Activated T-cell treated with anti-CD3 and anti-CD28 coated beads for 24 hours (primary cell): ENCODE measurements around the gene MUC12.
"Not testable (repeated sequence)": the region's sequence is repeated elsewhere in the genome, so short reads cannot be mapped to it uniquely, and the experiment has no call there.

Experiments used
- DNase-seq: peaks from one replicate; pipeline ENCODE4 v3.0.0-alpha.2; 2020; ENCODE audit warnings: low read depth

MUC12 gene

DNA sequence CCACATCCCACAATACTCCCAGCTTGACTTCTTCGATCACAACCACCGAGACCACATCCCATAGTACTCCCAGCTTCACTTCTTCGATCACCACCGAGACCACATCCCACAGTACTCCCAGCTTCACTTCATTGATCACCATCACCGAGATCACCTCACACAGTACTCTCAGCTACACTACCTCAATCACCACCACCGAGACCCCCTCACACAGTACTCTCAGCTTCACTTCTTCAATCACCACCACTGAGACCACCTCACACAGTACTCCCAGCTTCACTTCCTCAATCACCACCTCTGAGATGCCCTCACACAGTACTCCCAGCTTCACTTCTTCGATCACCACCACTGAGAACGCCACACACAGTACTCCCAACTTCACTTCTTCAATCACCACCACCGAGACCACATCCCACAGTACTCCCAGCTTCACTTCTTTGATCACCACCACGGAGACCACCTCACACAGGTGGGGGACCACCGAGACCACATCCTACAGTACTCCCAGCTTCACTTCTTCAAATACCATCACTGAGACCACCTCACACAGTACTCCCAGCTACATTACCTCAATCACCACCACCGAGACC, 11.4 kb upstream of the MUC12 start:
- DNase-seq, result no peak

DNA sequence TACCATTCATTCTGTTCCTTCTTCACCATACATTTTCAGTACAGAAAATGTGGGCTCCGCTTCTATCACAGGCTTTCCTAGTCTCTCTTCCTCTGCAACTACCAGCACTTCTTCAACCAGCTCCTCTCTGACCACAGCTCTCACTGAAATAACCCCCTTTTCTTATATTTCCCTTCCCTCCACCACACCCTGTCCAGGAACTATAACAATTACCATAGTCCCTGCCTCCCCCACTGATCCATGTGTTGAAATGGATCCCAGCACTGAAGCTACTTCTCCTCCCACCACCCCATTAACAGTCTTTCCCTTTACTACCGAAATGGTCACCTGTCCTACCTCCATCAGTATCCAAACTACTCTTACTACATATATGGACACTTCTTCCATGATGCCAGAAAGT, 9.5 kb upstream of the MUC12 start:
- no peak for DNase-seq

DNA sequence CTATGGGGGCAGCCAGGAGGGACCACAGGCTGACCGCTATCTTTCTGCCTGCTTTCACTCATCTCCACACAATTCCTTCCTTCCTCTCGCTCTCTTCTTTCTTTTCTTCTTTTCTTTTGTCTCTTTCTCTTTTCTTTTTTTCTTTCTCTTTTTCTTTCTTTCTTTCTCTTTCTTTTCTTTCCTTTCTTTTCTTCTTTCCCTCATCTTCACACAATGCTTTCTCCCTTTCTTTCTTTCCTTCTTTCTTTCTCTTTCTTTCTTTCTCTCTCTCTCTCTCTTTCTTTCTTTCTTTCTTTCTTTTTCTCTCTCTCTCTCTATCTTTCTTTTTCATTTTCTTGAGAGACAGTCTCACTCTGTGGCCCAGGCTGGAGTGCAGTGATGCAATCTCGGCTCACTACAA, 6.8 kb upstream of the MUC12 start:
- no peak for DNase-seq

DNA sequence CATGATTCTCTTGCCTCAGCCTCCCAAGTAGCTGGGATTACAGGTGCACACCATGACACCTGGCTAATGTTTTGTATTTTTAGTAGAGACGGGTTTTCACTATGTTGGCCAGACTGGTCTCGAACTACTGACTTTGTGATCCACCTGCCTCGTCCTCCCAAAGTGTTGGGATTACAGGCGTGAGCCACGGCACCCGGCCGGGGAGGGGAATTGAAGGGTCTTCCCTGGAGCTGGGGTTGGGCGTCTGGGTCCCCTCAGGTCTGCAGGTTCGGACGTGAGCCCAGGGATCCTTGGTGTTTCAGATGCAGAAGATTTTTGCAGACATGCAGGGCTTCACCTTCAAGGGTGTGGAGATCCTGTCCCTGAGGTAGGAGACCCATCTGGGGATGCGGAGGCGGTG, 6.0 kb upstream of the MUC12 start:
- DNase-seq, result no peak

DNA sequence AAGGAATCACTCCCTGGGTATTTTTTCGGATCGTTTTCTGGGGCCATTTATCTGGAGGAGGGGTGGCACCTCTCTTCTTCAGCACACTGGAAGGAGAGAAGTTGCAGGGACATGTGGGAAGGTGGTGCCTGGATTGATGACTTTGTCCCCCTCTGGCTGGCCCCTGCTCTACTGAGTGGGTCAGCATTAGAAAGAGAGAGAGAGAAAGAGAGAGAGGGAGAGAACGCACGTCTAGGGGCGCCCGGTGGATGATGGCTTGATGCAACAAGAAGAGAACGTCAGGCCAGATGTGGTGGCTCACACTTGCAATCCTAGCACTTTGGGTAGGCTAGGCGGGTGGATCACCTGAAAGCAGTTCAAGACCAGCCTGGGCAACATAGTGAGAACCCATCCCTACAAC, 5.5 kb upstream of the MUC12 start:
- DNase-seq, result no peak

DNA sequence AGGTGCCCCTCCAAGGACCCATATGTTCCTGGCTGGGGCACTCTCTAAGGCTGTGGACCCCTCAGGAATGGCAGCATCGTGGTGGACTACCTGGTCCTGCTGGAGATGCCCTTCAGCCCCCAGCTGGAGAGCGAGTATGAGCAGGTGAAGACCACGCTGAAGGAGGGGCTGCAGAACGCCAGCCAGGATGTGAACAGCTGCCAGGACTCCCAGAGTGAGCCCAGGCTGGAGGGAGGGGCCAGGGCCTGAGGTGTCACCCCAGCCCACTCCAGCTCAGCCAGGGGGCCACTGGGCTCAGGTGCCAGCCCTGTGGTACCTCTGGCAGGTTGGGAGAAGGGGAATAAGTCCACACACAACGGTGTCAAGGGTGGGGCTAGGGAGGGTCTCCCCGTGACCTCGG, 4.7 kb upstream of the MUC12 start:
- no peak for DNase-seq

DNA sequence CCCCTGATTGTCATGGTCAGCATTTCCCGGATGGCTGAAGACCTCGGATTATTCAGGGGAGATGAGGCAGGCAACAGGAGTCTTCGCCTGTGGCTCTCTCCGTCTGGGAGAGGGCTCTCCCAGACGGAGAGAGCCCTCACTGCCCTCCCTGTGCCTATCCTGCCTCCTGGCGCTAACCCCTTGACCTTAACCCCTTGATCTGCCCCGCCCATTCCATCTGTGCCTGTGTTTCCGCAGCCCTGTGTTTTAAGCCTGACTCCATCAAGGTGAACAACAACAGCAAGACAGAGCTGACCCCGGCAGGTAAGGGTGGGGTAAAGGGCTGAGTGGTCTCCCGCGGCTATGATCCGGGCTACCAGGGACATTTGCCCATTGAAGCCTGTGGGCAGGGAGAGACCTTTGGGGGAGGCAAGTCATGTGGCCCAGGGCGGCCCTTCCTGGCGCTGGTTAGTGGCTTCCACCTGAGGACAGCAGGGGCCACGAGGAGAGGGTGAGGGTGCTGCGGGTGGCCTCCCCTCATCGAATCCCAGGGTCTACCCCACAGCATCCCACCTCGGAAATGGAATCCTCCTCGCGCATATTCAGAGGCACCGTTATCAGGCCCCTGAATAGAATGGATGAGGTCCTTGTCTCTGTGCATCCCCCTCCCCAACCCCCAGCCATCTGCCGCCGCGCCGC, 4.2 kb upstream of the MUC12 start:
- DNase-seq, result no peak

DNA sequence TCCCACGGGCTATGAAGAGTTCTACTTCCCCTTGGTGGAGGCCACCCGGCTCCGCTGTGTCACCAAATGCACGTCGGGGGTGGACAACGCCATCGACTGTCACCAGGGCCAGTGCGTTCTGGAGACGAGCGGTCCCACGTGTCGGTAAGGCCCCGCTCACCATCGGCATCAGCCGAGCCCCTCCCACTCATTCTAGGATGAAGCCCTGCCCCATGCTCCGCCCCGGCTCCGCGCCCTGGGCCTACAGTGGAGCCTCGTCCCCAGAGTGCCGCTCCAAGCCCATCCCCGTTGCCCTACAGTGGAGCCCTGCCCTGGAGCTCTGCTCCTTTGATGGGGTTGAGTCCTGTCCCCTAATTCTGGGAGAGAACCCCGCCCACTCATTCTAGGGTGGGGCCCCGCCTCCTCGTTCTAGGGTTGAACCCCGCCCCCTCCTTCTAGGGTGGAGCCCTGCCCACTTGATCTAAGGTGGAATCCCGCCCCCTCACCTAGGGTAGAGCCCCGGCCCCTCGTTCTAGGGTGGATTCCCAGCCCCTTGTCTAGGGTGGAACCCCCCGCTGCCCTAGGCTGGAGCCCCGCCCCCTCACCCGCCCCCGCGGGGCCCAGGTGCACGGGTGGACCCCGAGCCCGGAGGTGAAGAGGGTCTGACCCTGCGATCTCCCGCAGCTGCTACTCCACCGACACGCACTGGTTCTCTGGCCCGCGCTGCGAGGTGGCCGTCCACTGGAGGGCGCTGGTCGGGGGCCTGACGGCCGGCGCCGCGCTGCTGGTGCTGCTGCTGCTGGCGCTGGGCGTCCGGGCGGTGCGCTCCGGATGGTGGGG, 3.4 kb upstream of the MUC12 start:
- peak; percentile 60 for DNase-seq

DNA sequence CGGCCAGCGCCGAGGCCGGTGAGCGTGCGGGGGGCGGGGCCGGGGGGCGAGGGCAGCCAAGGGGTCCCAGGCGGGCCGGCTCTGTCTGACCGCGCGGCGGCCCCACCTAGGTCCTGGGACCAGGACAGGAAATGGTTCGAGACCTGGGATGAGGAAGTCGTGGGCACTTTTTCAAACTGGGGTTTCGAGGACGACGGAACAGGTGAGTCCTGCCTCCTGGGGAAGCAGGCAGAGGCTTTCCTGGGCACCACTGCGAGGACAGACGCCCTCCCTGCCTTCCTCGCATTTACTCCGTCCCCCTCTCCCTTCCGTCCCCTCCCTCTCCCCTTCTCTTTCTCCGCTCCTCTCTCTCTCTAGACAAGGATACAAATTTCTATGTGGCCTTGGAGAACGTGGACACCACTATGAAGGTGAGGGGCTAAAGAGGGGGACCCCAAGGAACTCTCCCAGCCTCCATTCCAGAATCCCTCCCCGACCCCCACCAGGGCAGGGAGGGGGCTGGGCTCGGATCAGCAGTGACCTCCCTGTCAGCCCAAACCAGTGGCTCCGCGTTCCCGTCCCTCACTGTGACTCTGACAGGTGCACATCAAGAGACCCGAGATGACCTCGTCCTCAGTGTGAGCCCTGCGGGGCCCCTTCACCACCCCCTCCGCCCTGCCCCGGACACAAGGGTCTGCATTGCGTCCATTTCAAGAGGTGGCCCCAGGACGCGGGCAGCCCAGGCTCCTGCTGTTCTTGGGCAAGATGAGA, 2.6 kb upstream of the MUC12 start:
- DNase-seq, result no peak

DNA sequence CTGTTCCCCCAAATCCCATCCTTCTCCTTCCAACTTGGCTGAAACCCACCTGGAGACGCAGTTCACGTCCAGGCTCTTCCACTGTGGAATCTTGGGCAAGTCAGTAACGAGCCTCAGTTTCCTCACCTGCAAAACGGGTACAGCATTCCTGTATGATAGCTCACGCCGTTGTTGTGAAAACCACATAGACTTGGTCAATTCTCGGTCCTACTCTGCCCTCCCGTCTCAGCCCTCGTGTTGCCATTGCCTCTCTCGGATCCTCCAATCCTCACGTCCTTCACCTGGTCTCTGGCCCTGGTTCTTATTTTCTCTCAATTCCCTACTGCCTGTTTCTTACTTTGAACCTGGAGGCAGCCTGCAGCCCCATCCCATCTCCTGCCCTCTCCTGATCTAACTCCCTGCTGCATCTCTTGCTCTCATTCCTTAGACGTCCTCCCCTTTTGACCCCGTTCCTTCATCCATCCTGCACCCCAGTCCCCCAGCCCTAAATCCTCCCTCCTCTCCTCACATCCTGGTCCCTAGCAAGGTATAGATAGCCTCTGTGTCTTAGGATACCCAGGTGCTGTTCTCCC, 2.0 kb upstream of the MUC12 start:
- DNase-seq, result no peak

DNA sequence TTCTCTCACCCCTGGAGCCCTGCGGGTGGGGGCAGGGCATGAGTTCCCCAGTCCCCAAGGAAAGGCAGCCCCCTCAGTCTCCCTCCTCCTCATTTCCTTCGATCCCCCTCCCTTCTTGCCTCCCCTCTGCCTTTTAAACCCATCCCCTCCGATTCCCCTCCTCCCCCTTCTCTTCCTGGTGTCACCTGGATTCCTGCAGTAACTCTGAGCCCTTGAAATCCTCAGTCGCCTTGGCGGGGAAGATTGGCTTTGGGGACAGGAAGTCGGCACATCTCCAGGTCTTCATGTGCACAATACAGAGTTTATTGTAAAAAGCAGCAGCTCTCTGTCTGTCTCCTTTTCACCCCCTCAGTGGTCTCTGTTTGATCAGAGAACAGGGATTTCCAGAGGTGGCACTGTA, 1.3 kb upstream of the MUC12 start:
- no peak for DNase-seq

DNA sequence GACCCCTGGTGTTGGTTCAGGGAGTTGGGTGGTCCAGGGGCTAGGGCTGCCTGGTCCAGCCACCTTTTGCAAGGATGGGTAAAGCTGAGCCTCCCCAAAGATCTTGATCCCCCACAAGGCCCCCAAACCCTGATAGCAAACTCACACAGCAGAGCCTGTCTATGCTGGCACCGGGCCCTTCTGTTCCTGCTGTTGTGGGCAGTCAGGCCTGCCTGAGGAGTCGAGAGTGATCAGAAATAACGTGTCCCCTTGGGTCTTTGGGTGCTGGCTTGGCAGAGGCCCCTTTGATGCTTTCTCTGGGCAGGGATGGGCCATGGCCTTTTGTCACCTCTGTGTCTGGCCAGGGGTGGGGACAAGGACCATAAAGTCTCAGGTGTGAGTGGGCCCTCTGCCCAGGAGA, 715 bp upstream of the MUC12 start:
- no peak for DNase-seq

DNA sequence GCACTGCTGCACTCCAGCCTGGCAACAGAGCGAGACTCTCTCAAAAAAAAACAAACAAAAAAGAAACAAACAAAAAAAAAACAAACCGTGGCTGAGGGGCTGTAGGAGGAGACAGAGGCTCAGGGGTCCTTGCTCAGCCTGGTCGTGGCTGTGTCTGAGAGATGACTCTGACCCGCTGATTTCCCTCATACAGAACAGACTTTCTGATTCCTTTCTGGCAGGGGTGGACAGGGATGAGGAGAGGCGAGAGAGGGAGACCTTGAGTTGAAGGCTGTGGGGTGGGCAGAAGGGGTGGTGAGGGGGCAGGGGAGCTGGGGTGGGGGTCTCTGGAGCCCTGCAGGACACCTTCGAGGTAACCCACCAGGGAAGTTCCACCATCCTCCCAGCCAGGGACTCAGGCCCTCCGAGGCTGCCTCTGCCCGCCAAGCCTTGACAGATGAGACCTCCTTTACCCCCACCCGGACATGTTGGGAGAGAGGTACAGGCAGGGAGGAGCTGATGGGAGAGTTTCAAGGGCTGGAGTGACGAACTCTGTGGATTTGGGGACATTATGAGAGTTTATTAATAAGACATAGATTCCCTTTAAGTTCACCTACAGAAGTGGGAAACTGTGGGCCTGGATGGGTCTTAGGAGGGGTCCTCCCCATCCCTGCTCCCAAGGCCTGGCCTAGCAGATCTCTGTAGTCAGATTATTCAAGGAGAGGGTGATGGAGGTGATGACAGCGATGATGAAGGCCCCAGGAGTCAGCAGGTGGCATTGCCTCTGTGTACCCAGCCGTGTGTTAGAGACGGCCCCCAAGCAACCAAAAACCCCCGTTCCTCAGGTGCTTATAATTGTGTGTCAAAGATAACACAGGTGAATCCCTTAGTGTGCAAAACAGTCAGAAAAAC, 2.0 kb downstream of the MUC12 start:
- DNase-seq, result no peak

DNA sequence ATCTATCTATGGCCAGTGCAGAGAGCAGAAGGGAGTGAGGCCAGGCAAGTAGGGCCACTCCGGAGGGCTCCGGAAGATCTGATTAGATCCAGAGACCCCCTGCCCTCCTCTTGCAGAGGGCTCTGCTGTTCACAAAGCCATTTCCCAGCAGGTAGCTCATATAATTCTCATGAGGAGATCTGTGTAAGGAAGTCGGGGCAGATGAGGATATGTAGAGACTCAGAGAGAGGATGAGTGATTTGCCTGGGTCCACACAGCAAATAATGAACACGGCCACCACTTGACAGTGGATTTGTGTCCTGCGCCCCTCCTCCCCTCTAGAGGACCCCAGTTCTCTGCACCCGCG, 2.6 kb downstream of the MUC12 start:
- no peak for DNase-seq

DNA sequence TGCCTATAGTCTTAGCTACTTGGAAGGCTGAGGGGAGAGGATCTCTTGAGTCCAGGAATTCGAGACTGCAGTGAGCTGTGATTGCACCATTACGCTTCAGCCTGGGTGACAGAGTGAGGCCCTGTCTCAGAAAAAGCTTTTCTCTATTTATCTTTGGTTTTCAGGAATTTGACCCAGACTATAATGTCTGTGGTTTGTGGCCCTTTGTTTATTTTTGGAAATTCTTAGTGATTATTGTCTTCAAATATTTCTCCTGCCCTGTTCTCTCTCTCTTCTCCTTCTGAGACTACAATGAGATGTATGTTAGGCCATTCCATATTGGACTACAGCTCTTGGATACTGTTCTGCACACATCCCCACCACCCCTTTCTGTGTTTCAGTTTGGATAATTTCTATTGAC, 4.7 kb downstream of the MUC12 start:
- no peak for DNase-seq

DNA sequence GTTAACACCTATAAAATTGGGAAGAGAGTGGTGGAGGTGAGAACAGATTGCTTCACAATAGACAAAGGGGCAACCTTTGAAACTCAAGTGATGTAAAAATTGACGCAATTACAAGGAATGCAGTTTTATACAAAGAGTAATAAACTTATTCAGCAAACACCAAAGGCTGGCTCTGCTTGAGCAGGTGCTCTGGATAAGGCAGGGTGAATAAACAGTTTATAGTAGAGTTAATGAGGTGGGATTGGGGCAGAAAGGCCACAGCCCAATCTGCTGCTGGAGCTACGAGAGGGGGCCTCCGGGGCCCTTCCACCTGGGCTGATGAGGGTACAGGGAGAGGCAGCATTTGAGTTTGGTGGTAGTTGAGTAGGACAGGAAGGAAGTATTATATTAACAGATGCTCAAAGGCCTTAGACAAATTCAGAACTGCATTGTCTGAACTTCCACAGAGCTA, 6.0 kb downstream of the MUC12 start:
- DNase-seq, result no peak

DNA sequence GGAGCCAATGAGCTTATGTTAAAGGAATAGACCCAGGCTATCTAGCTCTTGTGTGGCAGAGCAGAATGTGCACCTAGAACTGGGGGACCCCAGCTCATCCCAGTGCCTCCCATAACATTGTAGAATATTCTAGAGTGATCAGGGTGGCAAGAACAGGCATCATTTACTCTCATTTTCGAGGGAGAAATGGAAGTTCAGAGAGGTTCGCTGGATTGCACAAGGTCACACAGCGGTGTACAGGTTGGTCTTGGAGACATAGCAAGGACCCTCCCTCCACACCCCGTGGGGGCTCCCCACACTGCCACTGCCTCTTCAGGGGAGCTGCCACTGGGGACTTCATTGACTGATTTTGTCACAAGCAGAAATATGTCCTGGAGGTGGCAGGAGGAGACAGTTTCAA, 8.9 kb downstream of the MUC12 start:
- DNase-seq, result no peak

DNA sequence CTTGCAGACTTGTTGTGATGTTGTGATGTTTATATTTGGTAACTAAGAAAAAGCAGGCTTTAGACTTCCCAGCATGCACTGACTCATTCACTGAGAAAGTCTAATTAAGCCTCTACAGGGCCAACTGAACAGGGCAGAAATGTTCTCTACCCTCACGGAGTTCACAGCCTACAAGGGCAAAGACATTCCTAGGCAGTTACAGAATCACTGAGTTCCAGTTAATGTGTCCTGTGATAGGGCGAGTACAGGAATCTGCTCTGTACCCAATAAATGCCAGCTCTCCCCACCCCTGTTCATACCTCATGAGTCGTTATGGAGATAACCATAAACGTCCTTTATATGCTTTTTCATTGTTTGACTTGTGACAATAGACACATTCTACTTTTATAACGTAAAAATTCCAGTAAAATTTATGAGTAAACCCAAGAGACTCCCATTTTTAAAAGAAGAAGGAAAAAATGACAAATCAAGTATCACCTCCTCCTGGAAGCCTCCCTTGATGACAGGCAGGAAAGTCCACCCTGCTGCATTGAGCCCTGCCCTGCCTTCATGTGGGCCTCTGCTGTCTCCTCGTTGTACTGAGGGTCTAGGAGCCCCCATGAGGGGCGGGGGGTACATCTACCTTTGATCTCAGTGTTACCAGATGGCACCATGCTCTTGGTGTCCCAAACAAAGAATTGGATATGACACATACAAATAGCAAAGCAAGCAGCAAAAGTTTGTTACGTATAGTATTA, 14.3 kb downstream of the MUC12 start:
- DNase-seq, result no peak

DNA sequence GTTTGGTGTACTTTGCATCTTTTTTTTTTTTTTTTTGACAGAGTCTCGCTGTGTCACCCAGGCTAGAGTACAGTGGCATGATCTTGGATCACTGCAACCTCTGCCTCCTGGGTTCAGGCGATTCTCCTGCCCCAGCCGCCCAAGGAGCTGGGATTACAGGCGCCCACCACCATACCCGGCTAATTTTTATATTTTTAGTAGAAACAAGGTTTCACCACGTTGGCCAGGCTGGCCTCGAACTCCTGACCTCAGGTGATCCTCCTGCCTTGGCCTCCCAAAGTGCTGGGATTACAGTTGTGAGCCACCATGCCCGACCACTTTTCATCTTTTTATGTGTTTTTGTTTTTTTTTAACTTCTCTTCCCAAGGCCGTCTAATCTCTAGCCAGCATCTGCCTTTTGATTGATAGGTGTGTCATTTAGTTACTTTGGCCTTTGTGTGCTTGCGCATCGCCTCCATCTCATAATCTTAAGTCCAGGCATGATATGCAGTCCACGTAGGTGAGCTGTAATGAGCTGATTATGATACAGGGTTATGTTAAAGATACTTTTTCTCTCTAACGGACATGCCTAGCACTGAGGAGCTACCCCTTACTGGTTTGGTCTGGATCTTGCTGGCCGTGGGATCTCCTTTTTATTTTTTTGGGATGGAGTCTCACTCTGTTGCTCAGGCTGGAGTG, 15.0 kb downstream of the MUC12 start:
- not testable (repeated sequence) for DNase-seq
